GM21723 (cell line): Measurements from ENCODE around the gene PLPP3.

Source experiments
- ATAC-seq: cut with Tn5 transposase; IDR thresholded peaks from one replicate; pipeline ENCODE4 v1.9.1; 2021; ENCODE audit warnings: mild to moderate bottlenecking, moderate library complexity; ENCODE audit not compliant: unreplicated experiment

Gene PLPP3

DNA sequence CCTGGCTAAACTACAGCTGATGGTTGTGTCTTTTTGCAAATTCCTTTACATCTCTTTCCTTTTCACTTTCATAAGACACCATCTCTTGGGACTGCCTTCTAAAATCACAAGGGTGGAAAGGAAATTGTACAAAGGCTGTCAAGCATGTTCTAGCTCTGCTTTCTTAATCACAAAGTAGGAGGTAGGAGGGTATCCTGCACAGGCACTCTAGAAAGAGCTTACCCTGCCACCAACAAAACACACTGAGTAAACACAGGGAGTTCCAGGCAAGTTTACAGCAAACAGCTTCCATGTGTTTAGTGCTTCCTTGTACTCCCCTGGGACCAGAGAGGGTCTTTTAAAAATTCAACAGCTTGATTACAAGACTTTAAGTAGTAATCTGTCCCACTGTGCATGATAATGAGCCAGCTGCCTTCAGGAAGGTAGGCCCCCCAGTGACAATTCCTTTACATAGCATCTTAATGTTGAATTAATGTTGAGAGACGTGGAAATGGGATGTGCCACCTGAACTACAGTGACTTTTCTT lies 2.4 kb downstream of the PLPP3 start:
- no peak for ATAC-seq

- no peak for ATAC-seq
These were observed 3.5 kb downstream of the PLPP3 start for GRCh38 chr1:56575865-56576264.

GRCh38 chr1:56574794-56575193 lies 4.6 kb downstream of the PLPP3 start:
- ATAC-seq: no peak

GRCh38 chr1:56573311-56573710 lies 6.1 kb downstream of the PLPP3 start:
- ATAC-seq: no peak

GRCh38 chr1:56572334-56573050 lies 6.9 kb downstream of the PLPP3 start:
- no peak for ATAC-seq

GRCh38 chr1:56571448-56571847 lies 7.9 kb downstream of the PLPP3 start:
- ATAC-seq: no peak

DNA sequence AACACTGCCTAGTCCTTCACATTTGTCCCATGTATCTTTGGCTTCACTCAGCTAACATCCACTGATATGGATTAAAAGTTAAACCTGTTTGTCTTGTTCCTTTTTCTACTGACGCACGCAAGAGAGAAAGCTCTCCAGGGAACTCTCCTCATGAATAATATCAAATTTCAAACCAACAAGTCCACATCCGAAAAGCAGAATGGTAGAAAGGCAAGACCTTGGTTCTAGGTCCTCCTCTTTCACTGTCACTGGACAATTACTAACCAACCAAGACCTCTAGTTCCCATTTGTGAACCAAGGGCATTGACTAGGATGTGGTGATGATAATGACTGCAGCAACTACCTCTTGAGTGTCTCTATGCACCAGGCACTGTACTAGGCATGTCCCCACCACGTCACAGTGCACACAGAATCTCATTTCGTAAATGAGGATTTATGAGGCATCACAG lies 8.4 kb downstream of the PLPP3 start:
- ATAC-seq: no peak

GRCh38 chr1:56569661-56570060 lies 9.7 kb downstream of the PLPP3 start:
- no peak for ATAC-seq

GRCh38 chr1:56566994-56567393 lies 12.4 kb downstream of the PLPP3 start:
- ATAC-seq: no peak

DNA sequence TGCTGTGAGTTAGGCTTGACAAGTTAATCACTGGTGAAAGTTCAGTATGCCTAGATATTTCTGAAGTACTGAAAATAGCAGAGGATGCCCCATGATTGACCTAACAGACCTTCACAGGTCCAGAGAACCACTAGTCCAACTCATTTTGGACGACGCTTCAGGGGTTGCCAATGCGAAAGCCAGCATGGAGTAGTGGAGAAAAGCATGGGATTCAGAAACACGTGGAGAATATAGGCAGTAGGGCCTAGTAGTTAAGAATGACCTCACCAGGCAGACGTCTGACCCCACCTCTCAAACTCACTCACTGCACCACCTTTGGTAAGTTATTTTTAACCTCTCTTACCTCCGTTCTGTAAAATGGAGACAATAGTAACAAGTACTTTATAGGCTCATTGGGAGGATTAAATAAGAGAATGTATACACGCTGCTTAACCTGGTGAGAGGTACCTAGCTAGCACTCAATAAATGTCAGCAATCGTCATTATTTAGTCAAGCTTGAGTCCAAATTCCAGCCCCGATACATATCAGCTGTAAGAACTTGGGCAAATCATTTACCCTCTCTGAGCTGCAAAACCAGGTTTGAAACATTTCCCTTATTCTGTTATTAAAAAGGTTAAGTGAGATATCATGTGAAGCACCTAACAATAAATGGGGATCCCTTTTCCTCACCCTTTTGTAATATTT lies 13.2 kb downstream of the PLPP3 start:
- no peak for ATAC-seq

DNA sequence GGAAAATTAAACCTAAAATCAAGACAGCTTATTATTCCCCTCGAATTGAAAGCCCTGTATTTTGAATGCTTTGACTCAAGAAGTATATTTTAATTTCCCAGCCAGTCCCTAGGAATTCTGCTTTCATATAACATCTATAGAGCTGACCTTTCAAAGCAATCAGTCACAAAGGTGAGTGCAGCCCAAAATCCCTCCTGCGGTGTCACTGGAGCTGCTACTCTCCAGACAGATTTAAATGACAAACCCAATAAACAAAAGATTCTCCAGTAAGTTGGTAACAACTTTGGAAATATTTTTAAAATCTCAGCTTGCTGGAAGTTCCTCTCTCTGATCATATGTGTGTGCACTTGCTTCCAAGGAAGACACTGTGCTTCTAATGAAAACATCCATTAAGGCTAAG lies 14.7 kb downstream of the PLPP3 start:
- no peak for ATAC-seq

DNA sequence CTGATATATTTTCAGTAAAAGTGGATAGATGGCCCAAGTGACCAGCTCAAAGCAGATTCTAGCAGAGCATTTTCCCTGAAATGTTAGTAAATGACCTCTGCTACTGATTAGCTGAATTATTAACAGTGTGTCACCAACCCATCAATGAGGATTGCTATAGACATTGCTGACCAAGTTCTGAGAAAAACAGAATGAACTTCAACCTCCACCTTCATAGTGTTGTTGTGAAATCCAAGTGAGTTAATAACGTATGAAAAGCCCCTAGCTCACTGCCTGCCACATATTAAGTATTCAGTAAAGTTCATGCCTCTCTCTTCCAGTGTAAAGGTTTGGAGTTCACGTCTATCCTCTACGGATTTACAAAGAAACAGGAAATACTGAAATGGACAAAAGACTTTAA lies 15.8 kb downstream of the PLPP3 start:
- ATAC-seq: no peak

- ATAC-seq: no peak
These were observed 16.4 kb downstream of the PLPP3 start for GRCh38 chr1:56562891-56563452.

DNA sequence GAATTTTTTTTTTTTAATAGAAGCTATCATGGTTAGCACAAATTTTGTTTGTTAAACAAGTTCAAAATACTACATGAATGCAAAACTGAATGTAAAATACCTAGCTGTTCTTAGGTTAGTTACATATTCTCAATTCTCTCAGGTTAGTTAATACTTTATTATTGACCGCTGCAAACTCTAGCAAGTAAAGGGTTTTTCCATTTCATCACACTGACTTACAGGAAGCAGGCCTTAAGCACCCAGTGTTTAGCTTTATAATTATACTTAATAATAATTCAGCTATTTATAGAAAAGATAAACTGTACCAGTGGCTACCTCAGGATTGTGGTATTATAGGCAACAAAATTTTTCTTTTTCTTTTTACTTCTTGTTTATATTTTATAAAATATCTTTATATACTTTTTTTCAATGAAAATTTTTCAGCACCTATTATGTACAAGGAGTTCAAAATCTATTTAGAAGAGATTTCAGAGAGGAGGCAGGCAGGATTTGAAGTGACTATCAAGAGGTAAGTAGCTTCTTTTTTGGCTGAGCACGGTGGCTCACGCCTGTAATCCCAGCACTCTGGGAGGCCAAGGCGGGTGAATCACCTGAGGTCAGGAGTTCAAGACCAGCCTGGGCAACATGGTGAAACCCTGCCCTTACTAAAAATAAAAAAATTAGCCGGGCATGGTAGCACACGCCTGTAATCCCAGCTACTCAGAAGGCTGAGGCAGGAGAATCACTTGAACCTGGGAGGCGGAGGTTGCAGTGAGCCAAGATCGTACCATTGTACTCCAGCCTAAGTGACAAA lies 17.9 kb downstream of the PLPP3 start:
- ATAC-seq: no peak

DNA sequence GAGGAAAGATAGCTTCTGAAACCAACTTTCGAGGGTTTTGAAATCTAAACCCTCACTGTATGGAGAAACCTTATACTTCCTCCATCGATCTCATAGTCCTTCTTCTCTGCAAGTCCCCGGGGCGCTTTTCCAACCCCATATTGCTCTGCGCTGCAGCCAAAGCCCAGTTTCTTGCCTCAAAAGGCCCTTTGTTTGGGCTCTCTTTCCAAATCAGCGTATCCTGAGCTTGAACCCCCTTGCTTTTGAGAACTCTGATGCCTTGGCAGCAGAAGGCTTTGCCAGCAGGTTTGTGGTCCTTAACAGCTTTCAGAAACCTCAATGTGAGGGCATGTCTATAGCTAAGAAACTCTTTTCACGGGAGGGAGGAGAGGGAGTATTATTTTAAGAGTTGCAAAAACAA lies 21.6 kb downstream of the PLPP3 start:
- no peak for ATAC-seq

DNA sequence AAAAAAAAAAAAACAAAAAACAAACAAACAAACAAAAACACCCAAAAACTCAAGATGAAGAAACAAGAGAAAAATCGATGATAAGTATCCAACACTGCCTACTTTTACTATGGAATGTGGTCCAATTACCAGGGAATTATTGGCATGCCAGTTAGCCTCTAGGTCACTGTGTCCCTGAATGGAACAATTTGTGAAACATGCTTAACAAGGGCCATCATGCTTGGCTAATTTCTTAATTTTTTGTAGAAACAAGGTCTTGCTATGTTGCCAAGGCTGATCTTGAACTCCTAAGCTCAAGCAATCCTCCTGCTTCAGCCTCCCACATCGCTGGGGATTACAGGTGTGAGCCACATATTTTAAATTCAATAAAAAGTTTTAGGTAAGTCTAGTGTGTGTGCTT lies 23.9 kb downstream of the PLPP3 start:
- ATAC-seq: no peak

GRCh38 chr1:56553046-56553445 lies 26.3 kb downstream of the PLPP3 start:
- ATAC-seq: no peak

GRCh38 chr1:56552349-56552748 lies 27.0 kb downstream of the PLPP3 start:
- ATAC-seq: no peak

GRCh38 chr1:56551691-56552090 lies 27.7 kb downstream of the PLPP3 start:
- ATAC-seq: no peak

DNA sequence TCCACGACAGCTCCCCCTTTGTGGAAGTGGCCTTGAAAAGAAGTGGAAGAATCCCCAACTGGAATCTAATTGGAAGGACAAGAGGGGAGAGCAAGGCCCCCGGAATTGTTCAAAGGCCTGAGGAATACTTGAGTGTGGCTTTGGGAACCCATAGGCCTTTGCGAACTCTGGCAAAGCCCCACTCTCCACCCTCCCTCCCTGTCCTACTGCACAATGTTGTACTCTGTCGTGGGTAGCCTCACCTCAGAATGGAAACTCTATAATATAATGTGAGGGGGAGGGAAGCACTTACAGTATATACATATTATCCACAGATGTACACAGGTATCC lies 28.5 kb downstream of the PLPP3 start:
- ATAC-seq: no peak

DNA sequence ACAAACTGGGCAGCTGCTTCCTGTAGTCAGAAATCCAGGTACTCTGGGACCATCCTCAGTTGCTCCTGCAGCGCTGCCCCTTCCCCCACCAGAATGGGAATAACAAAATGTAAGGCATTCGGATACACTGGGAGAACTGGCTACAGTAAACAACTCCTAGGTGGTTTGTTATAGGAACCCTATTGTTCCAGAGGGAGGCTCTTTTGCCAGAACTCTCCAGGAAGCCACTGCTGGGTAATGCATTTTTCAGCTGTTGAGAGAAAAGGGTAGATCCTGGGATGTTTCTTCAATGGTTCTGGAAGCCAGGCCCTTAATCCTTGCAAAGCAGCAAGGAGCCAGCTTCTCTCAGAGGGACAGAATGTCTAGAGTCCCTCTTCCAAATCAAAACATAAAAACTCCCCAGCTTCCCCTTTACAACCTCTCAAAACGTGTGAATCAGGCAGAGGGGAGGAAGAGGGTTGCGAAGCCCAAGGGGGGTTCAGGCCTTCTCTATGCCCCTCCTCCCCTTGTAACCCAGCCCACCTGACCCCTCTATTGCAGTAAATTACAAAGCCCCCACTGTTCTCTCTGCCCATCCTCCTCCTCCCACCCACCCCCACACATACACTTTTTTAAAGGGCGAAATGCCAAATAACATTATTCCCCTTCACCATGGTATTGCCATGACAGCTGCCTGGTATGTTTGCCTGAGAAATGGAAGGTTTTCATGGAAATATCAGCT lies 29.1 kb downstream of the PLPP3 start:
- ATAC-seq: no peak
